Ishikawa (cell line): Measurements from ENCODE around the gene LYL1.

Source experiments
- CEBPB ChIP-seq: IDR thresholded peaks from 2 replicates; pipeline ENCODE4 v1.6.1; 2012
- CREB1 ChIP-seq: IDR thresholded peaks from 2 replicates; pipeline ENCODE4 v1.6.1; 2012; ENCODE audit warnings: low read depth
- EGR1 ChIP-seq: IDR thresholded peaks from 2 replicates; pipeline ENCODE4 v1.6.1; 2012
- EP300 ChIP-seq: IDR thresholded peaks from 2 replicates; pipeline ENCODE4 v1.6.1; 2012; ENCODE audit warnings: borderline replicate concordance
- FOXM1 ChIP-seq: IDR thresholded peaks from 2 replicates; pipeline ENCODE4 v1.6.1; 2012; ENCODE audit warnings: low read depth, borderline replicate concordance
- MAX ChIP-seq: IDR thresholded peaks from 2 replicates; pipeline ENCODE4 v1.6.1; 2012
- NFIC ChIP-seq: IDR thresholded peaks from 2 replicates; pipeline ENCODE4 v1.6.1; 2012
- RAD21 ChIP-seq: IDR thresholded peaks from 2 replicates; pipeline ENCODE4 v1.6.1; 2012; ENCODE audit warnings: low read depth
- REST ChIP-seq: IDR thresholded peaks from 2 replicates; pipeline ENCODE4 v1.6.1; 2012; ENCODE audit warnings: low read depth, mild to moderate bottlenecking
- TAF1 ChIP-seq: IDR thresholded peaks from 2 replicates; pipeline ENCODE4 v1.6.1; 2012; ENCODE audit warnings: low read depth, mild to moderate bottlenecking
- TCF12 ChIP-seq: IDR thresholded peaks from 2 replicates; pipeline ENCODE4 v1.6.1; 2012; ENCODE audit warnings: low read depth
- TEAD4 ChIP-seq: IDR thresholded peaks from 2 replicates; pipeline ENCODE4 v1.6.1; 2012
- USF1 ChIP-seq: IDR thresholded peaks from 2 replicates; pipeline ENCODE4 v1.6.1; 2012
- YY1 ChIP-seq: IDR thresholded peaks from 2 replicates; pipeline ENCODE4 v1.6.1; 2012; ENCODE audit warnings: low read depth
- ZBTB7A ChIP-seq: IDR thresholded peaks from 2 replicates; pipeline ENCODE4 v1.6.1; 2012; ENCODE audit warnings: low read depth

Gene LYL1

GRCh38 chr19:13085666-13086065, 17.0 kb downstream of the LYL1 start:
- TF ChIP-seq CREB1 (no peak), EP300 (no peak), TEAD4 (no peak), MAX (0 out of 2 replicates have a peak, but pooled peaks have one; percentile 26), RAD21 (no peak), CEBPB (no peak)

GRCh38 chr19:13083627-13084026, 19.0 kb downstream of the LYL1 start:
- no peak for TF ChIP-seq MAX
- TF ChIP-seq CREB1: no peak
- TF ChIP-seq USF1: no peak
- no peak for TF ChIP-seq RAD21
- no peak for TF ChIP-seq REST
- no peak for TF ChIP-seq FOXM1
- no peak for TF ChIP-seq YY1
- no peak for TF ChIP-seq ZBTB7A
- no peak for TF ChIP-seq TEAD4
- TF ChIP-seq TCF12: no peak
- no peak for TF ChIP-seq TAF1
- TF ChIP-seq EGR1: no peak
- no peak for TF ChIP-seq CEBPB

DNA sequence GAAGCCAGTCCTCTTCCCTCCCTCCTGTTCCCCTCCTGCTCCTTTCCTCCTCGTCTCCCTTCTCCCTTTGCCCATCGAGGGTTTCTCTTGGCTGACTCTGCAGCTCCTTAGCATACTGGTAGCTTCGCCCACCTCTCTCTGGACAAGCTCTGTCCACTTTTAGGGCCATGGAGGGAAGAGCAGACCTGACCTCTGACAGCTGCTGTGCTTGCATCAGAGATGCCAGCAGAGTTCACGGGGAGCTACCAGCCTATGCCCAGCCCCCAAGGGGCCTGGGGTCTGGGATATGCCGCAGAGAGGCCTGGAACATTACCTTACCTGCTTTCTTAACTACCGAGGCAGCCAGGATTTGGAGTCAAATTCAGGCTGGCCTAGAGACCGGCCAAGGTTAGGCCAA, 19.7 kb downstream of the LYL1 start:
- TF ChIP-seq ZBTB7A (no peak), FOXM1 (no peak), RAD21 (no peak), NFIC (no peak), REST (no peak), YY1 (no peak), EP300 (no peak), TCF12 (no peak), CEBPB (no peak), TEAD4 (no peak)

- no peak for TF ChIP-seq FOXM1
- 0 out of 2 replicates have a peak, but pooled peaks have one; percentile 7 for TF ChIP-seq EP300
- no peak for TF ChIP-seq MAX
- TF ChIP-seq EGR1: no peak
- no peak for TF ChIP-seq TAF1
- no peak for TF ChIP-seq TCF12
- TF ChIP-seq RAD21: peak; percentile 52
- no peak for TF ChIP-seq USF1
- TF ChIP-seq YY1: no peak
- TF ChIP-seq REST: no peak
- TF ChIP-seq CREB1: no peak
- TF ChIP-seq ZBTB7A: no peak
- TF ChIP-seq TEAD4: 0 out of 2 replicates have a peak, but pooled peaks have one; percentile 3
- TF ChIP-seq CEBPB: peak; percentile 71
- no peak for TF ChIP-seq NFIC
Observed at GRCh38 chr19:13082192-13083007, 20.3 kb downstream of the LYL1 start.
